Measurements from ENCODE around the gene ELL2. TPM values are rescaled to one million over a fixed set of nuclear protein-coding genes. Genes with fewer than 3 reads are reported as not detected.

ELL2 gene
- total and polyA plus RNA-seq, 9 of the 15 experiments (the other 6 are each of a cell fraction or from before 2014, with no cell fraction given): 4.3 to 18.3 (median 14.5) TPM

DNA sequence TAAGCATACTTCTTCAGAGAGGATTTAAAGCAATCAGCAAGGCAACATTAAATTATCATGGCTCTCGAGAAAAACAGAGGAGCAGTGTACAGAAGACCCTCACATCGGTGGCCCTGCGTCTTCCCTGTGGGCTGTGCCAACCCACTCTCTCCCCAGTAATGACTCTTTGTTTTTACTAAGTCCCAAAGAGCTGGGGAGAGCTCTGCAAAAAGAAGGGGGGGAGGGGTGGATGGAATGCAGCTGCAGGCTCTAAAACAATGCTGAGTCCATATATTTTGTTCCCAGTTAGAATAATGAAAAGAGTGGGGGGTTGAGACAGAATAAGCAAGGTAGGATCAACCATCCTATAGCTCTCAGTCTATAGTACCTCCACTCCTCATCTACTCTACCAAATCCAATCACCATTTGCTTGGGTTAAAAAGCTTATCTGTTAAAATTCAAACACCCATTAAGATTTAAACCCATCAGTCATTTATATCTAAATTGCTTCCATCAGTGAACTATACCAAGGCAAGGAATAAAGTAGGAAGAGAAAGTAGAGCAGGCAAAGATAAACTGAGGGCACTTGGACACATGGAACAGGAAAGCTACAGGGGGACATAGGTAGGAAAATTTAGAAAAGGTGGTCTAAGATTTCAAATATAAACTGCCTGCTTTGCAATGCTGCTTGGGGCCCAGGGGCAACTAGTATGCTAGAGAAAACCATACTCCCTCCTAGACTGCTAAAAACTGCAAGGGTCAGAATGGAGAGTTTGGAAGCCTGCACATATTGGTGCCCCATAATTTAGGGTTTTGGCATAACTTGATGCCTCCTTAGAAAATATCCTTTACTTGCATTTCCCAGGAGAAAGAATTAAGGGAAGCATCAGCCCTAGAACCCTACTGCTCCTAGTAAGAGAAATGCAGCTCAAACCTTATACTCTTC, 20.6 kb downstream of the ELL2 start (continued):
- TF ChIP-seq, protein P1, sequence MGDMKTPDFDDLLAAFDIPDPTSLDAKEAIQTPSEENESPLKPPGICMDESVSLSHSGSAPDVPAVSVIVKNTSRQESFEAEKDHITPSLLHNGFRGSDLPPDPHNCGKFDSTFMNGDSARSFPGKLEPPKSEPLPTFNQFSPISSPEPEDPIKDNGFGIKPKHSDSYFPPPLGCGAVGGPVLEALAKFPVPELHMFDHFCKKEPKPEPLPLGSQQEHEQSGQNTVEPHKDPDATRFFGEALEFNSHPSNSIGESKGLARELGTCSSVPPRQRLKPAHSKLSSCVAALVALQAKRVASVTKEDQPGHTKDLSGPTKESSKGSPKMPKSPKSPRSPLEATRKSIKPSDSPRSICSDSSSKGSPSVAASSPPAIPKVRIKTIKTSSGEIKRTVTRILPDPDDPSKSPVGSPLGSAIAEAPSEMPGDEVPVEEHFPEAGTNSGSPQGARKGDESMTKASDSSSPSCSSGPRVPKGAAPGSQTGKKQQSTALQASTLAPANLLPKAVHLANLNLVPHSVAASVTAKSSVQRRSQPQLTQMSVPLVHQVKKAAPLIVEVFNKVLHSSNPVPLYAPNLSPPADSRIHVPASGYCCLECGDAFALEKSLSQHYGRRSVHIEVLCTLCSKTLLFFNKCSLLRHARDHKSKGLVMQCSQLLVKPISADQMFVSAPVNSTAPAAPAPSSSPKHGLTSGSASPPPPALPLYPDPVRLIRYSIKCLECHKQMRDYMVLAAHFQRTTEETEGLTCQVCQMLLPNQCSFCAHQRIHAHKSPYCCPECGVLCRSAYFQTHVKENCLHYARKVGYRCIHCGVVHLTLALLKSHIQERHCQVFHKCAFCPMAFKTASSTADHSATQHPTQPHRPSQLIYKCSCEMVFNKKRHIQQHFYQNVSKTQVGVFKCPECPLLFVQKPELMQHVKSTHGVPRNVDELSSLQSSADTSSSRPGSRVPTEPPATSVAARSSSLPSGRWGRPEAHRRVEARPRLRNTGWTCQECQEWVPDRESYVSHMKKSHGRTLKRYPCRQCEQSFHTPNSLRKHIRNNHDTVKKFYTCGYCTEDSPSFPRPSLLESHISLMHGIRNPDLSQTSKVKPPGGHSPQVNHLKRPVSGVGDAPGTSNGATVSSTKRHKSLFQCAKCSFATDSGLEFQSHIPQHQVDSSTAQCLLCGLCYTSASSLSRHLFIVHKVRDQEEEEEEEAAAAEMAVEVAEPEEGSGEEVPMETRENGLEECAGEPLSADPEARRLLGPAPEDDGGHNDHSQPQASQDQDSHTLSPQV (IDR thresholded peaks at IDR 0.05): peak; percentile 55; the same call in 1 of the 2 replicates
- TF ChIP-seq HDAC1 (IDR thresholded peaks at IDR 0.05): peak in 1 of 2 experiments; percentile 28; a peak in 1 of 4 replicates

DNA sequence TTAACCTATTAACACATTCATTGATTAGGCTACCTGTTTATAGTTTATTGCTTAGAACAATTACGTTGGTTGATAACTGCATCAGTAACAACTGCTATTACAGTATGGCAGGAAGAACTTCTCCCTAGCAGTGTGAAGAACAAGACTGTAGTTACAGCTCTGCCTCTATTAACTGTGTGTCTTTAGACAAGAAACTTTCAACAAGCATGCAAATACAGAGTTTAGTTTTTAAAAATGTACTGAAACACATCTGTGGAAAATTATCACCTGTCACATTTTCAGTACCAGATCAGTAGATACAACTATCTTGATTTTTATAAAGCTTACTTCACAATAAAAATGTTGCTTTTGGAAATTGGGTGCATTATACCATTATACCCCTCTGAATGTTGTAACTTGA, 22.2 kb downstream of the ELL2 start:
- no peak overlapping the region for H3K27ac ChIP-seq (ENCODE audit: extremely low read depth, low read depth, low read length)
- no TSS peak for BruUV-seq (replicated peaks)

More for the DNA sequence above, 22.2 kb downstream of the ELL2 start:
- Histone ChIP-seq H3K4me3 (no peak overlapping the region), H3K4me2 (ENCODE audit: insufficient read depth, low read length) (no peak overlapping the region), H3K36me3 (ENCODE audit: control insufficient read depth, insufficient read depth, low read length) (no peaks in the 10 kb centered on the region; the same call in 2 of the 3 replicates), H3K9me3 (replicated peaks; ENCODE audit: control insufficient read depth, insufficient read depth, low read depth, low read length) (no peaks in the 10 kb centered on the region), H3K27me3 (ENCODE audit: control insufficient read depth in 2 of 2, insufficient read depth in 2 of 2, low read length in 2 of 2) (no peaks in the 10 kb centered on the region), H3K4me1 (replicated peaks in 1 of 2; ENCODE audit: control insufficient read depth in 2 of 2, insufficient read depth in 2 of 2, low read length in 2 of 2) (peaks cover 9 to 60% of the 10 kb centered on the region in 2 experiments), H3K9me1 (ENCODE audit: control insufficient read depth, insufficient read depth, low read length) (no peaks in the 10 kb centered on the region), H3K9ac (ENCODE audit: insufficient read depth in 1 of 2, low read depth in 2 of 2, low read length in 2 of 2) (no peak overlapping the region), H2AFZ (ENCODE audit: low read depth, low read length) (no peak overlapping the region), H3K79me2 (ENCODE audit: control insufficient read depth, insufficient read depth, low read length) (peaks cover 46% of the 10 kb centered on the region), H4K20me1 (replicated peaks; ENCODE audit: control insufficient read depth, insufficient read depth, low read length) (no peaks in the 10 kb centered on the region)
- no peak for ATAC-seq
- intact Hi-C loops (cut with micrococcal nuclease): loop anchor here (10.0 kb wide), 1 partner anchor 215 kb away; no protein-coding TSS in a partner anchor
- CTCF ChIA-PET (ENCODE audit: low intra/inter-chr PET ratio): no interaction called here
- in situ Hi-C loops (cut with MboI): no loop called here
- WGBS (ENCODE audit: insufficient coverage, low coverage, missing lambda C conversion rate): 73% methylated on average over 1 of the region's 1 CpG
- no peak for FAIRE-seq
- POLR2A ChIA-PET: no interaction called here
- no peak for DNase-seq (ENCODE audit: extremely low read depth in 1 of 4, low spot score in 3 of 4)
- TF ChIP-seq DIDO1 (tag; IDR thresholded peaks at IDR 0.05; ENCODE audit: low read depth): no peak
- no peak for TF ChIP-seq ZNF324 (CRISPR knock-in tag; IDR thresholded peaks at IDR 0.05)

Data from K562 (cell line).